Vagina (tissue), 2 donors: ENCODE measurements around the gene EPB41L5. TPM values are rescaled to one million over a fixed set of nuclear protein-coding genes. Genes with fewer than 3 reads are reported as not detected.

Experiments used
- DNase-seq, 2 donors: peaks; one replicate each; pipeline ENCODE4 v3.0.0-alpha.2; 2017; ENCODE audit errors: extremely low spot score in 2 of 2
- H3K27ac ChIP-seq: fragments of 200-600 bp; sonication (generic); one replicate; pipeline ENCODE4 v1.5.1; 2019
- H3K27me3 ChIP-seq: fragments of 200-600 bp; sonication (generic); one replicate; pipeline ENCODE4 v1.5.1; 2019
- H3K36me3 ChIP-seq, 2 donors: fragments of 200-600 bp; sonication (generic); one replicate each; pipeline ENCODE4 v1.5.1; 2017 to 2019
- H3K4me1 ChIP-seq: fragments of 200-600 bp; sonication (generic); one replicate; pipeline ENCODE4 v1.5.1; 2019
- H3K4me3 ChIP-seq, 2 donors: fragments of 200-600 bp; sonication (generic); 1 replicate in 1 of 2; 2 replicates in 1 of 2; pipeline ENCODE4 v1.5.1; 2016 to 2019
- H3K9me3 ChIP-seq: fragments of 200-600 bp; sonication (generic); one replicate; pipeline ENCODE4 v1.5.1; 2019
- CTCF ChIP-seq, 3 experiments: fragments of 450-650 bp in 2 of 3; fragments of 200-600 bp in 1 of 3; sonication (generic) in 1 of 3; IDR thresholded peaks; one replicate each; pipeline ENCODE4 v1.5.1; 2017 to 2019; ENCODE audit warnings: antibody characterized with exemption in 3 of 3, mild to moderate bottlenecking in 2 of 3, moderate library complexity in 2 of 3
- POLR2A ChIP-seq, 2 donors: fragments of 450-650 bp; IDR thresholded peaks; one replicate each; pipeline ENCODE4 v1.6.1; 2017; ENCODE audit warnings: antibody characterized with exemption in 2 of 2, mild to moderate bottlenecking in 2 of 2, moderate library complexity in 2 of 2
- POLR2AphosphoS5 ChIP-seq, 2 donors: sonication (generic); formaldehyde crosslinking; IDR thresholded peaks; one replicate each; pipeline ENCODE4 v1.9.0; 2017; ENCODE audit warnings: antibody characterized with exemption in 2 of 2, mild to moderate bottlenecking in 2 of 2, low read depth in 1 of 2; ENCODE audit not compliant: insufficient read depth in 1 of 2
- intact Hi-C: fragments of 100-400 bp; cut with DNase I; formaldehyde crosslinking; loops from one replicate; pipeline ENCODE4 v1.15.1; 2023
- total RNA-seq: library from RNA; depleted of rRNA; stranded (reverse); fragments of >200 nt; gene quantifications from one replicate; pipeline ENCODE4 v1.2.3, GENCODE V29; 2016

The EPB41L5 gene
- total RNA-seq, 1 donor from 2014 or later: 37.6 TPM

DNA sequence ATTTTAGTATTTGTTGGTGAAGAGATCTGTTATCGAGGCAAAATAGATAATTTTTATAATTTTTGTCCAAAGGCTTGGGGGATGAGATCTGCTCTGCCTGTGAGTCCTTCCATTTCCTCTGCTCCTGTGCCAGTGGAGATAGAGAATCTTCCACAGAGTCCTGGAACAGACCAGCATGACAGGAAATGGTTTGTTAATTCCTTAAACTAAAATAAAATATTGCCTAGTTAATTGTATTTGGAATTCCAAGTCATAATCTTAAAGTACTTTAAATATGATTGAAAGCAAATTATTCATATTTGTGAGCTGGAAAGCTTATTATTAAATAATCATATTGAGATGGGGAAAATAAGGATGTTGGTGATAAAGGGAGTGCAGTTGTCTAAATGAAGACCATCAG, 87.8 kb downstream of the EPB41L5 start:
- intact Hi-C loops: no loop called here
- DNase-seq: no peak
- TF ChIP-seq POLR2A (IDR thresholded peaks at IDR 0.05) (no peak), POLR2AphosphoS5 (IDR thresholded peaks at IDR 0.05; ENCODE audit: insufficient read depth in 1 of 2, low read depth in 1 of 2) (no peak), CTCF (IDR thresholded peaks at IDR 0.05) (no peak)
- H3K36me3 ChIP-seq: peaks cover 0 to 12% of the 10 kb centered on the region in 2 donors
- no peak overlapping the region for H3K27ac ChIP-seq
- no peaks in the 10 kb centered on the region for H3K4me1 ChIP-seq
- H3K27me3 ChIP-seq: no peaks in the 10 kb centered on the region
- H3K9me3 ChIP-seq: no peaks in the 10 kb centered on the region
- H3K4me3 ChIP-seq: no peak overlapping the region

- TF ChIP-seq POLR2AphosphoS5 (IDR thresholded peaks at IDR 0.05; ENCODE audit: insufficient read depth in 1 of 2, low read depth in 1 of 2) (no peak), CTCF (IDR thresholded peaks at IDR 0.05) (no peak)
- DNase-seq: no peak
- peaks cover 17% of the 10 kb centered on the region for H3K4me1 ChIP-seq
- H3K27ac ChIP-seq: no peak overlapping the region
- H3K9me3 ChIP-seq: no peaks in the 10 kb centered on the region
- H3K27me3 ChIP-seq: no peaks in the 10 kb centered on the region
- H3K4me3 ChIP-seq: no peak overlapping the region
- peaks cover 0 to 8% of the 10 kb centered on the region in 2 donors for H3K36me3 ChIP-seq
- intact Hi-C loops: no loop called here
These were observed 91.0 kb downstream of the EPB41L5 start for GRCh38 chr2:120103723-120104467.

- intact Hi-C loops: no loop called here
- TF ChIP-seq POLR2A (IDR thresholded peaks at IDR 0.05) (no peak), CTCF (IDR thresholded peaks at IDR 0.05) (no peak), POLR2AphosphoS5 (IDR thresholded peaks at IDR 0.05; ENCODE audit: insufficient read depth in 1 of 2, low read depth in 1 of 2) (no peak)
- H3K4me3 ChIP-seq: no peak overlapping the region
These were observed 91.9 kb downstream of the EPB41L5 start for GRCh38 chr2:120104772-120105171.

GRCh38 chr2:120105360-120105759, 92.5 kb downstream of the EPB41L5 start:
- no peak overlapping the region for H3K27ac ChIP-seq
- H3K9me3 ChIP-seq: no peaks in the 10 kb centered on the region
- intact Hi-C loops: no loop called here
- H3K27me3 ChIP-seq: no peaks in the 10 kb centered on the region
- peaks cover 0 to 8% of the 10 kb centered on the region in 2 donors for H3K36me3 ChIP-seq
- no peak for TF ChIP-seq POLR2A (IDR thresholded peaks at IDR 0.05)
- TF ChIP-seq POLR2AphosphoS5 (IDR thresholded peaks at IDR 0.05; ENCODE audit: insufficient read depth in 1 of 2, low read depth in 1 of 2): no peak
- TF ChIP-seq CTCF (IDR thresholded peaks at IDR 0.05): no peak
- no peak overlapping the region for H3K4me3 ChIP-seq
- peaks cover 25% of the 10 kb centered on the region for H3K4me1 ChIP-seq
- no peak for DNase-seq

More at GRCh38 chr2:120104772-120105171, 91.9 kb downstream of the EPB41L5 start:
- DNase-seq: no peak
- Histone ChIP-seq H3K27me3 (no peaks in the 10 kb centered on the region), H3K9me3 (no peaks in the 10 kb centered on the region), H3K36me3 (peaks cover 0 to 8% of the 10 kb centered on the region in 2 donors), H3K27ac (no peak overlapping the region), H3K4me1 (peaks cover 25% of the 10 kb centered on the region)

DNA sequence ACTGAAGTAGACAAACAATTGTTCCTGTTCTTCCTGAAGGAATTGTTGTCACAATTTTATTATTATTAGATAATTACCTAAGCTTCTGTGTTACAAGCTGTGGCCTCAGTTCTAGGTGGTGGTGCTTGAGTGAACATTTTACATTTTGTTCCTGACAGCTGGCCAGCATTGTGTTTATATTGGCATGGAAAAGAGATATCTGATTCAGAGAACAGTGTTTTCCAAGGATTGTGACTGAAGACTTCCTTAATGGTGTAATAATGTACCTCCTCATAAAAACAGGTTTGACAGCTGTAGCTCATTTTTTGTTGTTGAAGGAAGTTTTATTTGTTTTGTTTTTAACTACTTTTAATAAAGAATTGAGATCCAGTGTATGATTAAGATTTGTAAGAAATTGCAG, 95.2 kb downstream of the EPB41L5 start:
- H3K36me3 ChIP-seq: peaks cover 0 to 8% of the 10 kb centered on the region in 2 donors
- H3K9me3 ChIP-seq: no peaks in the 10 kb centered on the region
- intact Hi-C loops: no loop called here
- peak in 1 of 2 donors; percentile 96 for TF ChIP-seq POLR2AphosphoS5 (IDR thresholded peaks at IDR 0.05; ENCODE audit: insufficient read depth in 1 of 2, low read depth in 1 of 2)
- TF ChIP-seq CTCF (IDR thresholded peaks at IDR 0.05): no peak
- TF ChIP-seq POLR2A (IDR thresholded peaks at IDR 0.05): no peak
- no peaks in the 10 kb centered on the region for H3K27me3 ChIP-seq
- peaks cover 25% of the 10 kb centered on the region for H3K4me1 ChIP-seq
- peak overlapping the region; percentile 24 for H3K27ac ChIP-seq
- no peak for DNase-seq
- no peak overlapping the region for H3K4me3 ChIP-seq
